K562 (cell line): Measurements from ENCODE around the gene PRPF8.

ENCODE experiments used
- HIVEP1 ChIP-seq: fragments of 250-450 bp; sonication (Bioruptor Pico); IDR thresholded peaks from 2 replicates; pipeline ENCODE4 v1.4.0; 2020; ENCODE audit warnings: mild to moderate bottlenecking
- NCOA6 ChIP-seq: fragments of 450-650 bp; IDR thresholded peaks from 2 replicates; pipeline ENCODE4 v1.6.1; 2017; ENCODE audit warnings: mild to moderate bottlenecking
- POU5F1 ChIP-seq: fragments of 150-350 bp; IDR thresholded peaks from 2 replicates; pipeline ENCODE4 v1.6.1; 2014; ENCODE audit warnings: borderline replicate concordance, low read length, low read depth, mild to moderate bottlenecking; ENCODE audit not compliant: partially characterized antibody
- TARDBP ChIP-seq: fragments of 450-650 bp; IDR thresholded peaks from 2 replicates; pipeline ENCODE4 v1.6.1; 2016
- ZNF551 ChIP-seq: fragments of 250-450 bp; sonication (Bioruptor Pico); IDR thresholded peaks from 2 replicates; pipeline ENCODE4 v1.5.0; 2021; ENCODE audit warnings: mild to moderate bottlenecking, moderate library complexity
- TF ChIP-seq, protein P1 (sequence below), 3 experiments: IDR thresholded peaks in 2 of 3; conservative IDR thresholded peaks in 1 of 3; 2 replicates each; pipeline ENCODE4 v1.5.1; 2011 to 2012; ENCODE audit warnings: low read length in 3 of 3, mild to moderate bottlenecking in 3 of 3, control low read depth in 2 of 3, improper control_type of control experiment in 1 of 3, inconsistent platforms in 1 of 3, low read depth in 1 of 3, mixed read lengths in 1 of 3, moderate library complexity in 1 of 3; ENCODE audit not compliant: insufficient read depth in 2 of 3
- TF ChIP-seq, protein P2 (sequence below): sonication (generic); formaldehyde crosslinking; IDR thresholded peaks from 2 replicates; pipeline ENCODE4 v1.9.0; 2022; ENCODE audit warnings: mild to moderate bottlenecking, missing genetic modification reagents

DNA sequence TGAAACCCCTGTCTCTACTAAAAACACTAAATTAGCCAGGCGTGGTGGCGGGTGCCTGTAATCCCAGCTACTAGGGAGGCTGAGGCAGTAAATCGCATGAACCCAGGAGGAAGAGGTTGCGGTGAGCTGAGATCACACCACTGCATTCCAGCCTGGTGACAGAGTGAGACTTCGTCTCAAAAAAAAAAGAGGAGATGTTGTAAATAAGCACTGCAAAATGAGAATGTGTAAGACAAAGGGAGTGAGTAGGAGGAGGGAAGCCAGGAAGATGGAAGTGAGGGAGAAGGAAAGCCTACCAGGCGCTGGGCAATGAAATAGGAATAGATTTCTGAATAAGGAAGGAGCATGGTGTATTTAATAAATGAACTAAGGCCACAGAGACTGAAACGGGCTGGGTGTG is 8.7 kb upstream of the PRPF8 start:
- TF ChIP-seq, protein P1, sequence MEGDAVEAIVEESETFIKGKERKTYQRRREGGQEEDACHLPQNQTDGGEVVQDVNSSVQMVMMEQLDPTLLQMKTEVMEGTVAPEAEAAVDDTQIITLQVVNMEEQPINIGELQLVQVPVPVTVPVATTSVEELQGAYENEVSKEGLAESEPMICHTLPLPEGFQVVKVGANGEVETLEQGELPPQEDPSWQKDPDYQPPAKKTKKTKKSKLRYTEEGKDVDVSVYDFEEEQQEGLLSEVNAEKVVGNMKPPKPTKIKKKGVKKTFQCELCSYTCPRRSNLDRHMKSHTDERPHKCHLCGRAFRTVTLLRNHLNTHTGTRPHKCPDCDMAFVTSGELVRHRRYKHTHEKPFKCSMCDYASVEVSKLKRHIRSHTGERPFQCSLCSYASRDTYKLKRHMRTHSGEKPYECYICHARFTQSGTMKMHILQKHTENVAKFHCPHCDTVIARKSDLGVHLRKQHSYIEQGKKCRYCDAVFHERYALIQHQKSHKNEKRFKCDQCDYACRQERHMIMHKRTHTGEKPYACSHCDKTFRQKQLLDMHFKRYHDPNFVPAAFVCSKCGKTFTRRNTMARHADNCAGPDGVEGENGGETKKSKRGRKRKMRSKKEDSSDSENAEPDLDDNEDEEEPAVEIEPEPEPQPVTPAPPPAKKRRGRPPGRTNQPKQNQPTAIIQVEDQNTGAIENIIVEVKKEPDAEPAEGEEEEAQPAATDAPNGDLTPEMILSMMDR (IDR thresholded peaks at IDR 0.05 in 2 of 3, conservative IDR thresholded peaks at IDR 0.05 in 1 of 3; ENCODE audit: insufficient read depth in 2 of 3, low read depth in 1 of 3, low read length in 3 of 3), result no peak
- TF ChIP-seq TARDBP (no peak), ZNF551 (no peak), POU5F1 (no peak), NCOA6 (no peak), HIVEP1 (CRISPR knock-in tag) (no peak)
- TF ChIP-seq, protein P2, sequence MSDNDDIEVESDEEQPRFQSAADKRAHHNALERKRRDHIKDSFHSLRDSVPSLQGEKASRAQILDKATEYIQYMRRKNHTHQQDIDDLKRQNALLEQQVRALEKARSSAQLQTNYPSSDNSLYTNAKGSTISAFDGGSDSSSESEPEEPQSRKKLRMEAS (CRISPR knock-in tag), result no peak
